IMR-90 (cell line): ENCODE measurements around the gene IRF5.

Experiments
- CEBPB ChIP-seq: IDR thresholded peaks from 2 replicates; pipeline ENCODE4 v1.6.1; 2012; ENCODE audit warnings: low read depth, low read length, improper control_type of control experiment
- FOS ChIP-seq: fragments of 150-350 bp; IDR thresholded peaks from 2 replicates; pipeline ENCODE4 v1.6.1; 2016; ENCODE audit warnings: low read depth, low read length
- MAFK ChIP-seq: IDR thresholded peaks from 2 replicates; pipeline ENCODE4 v1.6.1; 2012; ENCODE audit warnings: low read depth, low read length, improper control_type of control experiment
- MAZ ChIP-seq: IDR thresholded peaks from 2 replicates; pipeline ENCODE4 v1.6.1; 2012; ENCODE audit warnings: low read depth, mild to moderate bottlenecking, low read length, improper control_type of control experiment, moderate library complexity, borderline replicate concordance
- POLR2A ChIP-seq: IDR thresholded peaks from 2 replicates; pipeline ENCODE4 v1.6.1; 2012; ENCODE audit warnings: mild to moderate bottlenecking, low read depth, low read length
- RAD21 ChIP-seq: IDR thresholded peaks from 2 replicates; pipeline ENCODE4 v1.6.1; 2012; ENCODE audit warnings: low read length, improper control_type of control experiment
- RFX5 ChIP-seq: IDR thresholded peaks from 2 replicates; pipeline ENCODE4 v1.8.0; 2012; ENCODE audit warnings: low read depth, mild to moderate bottlenecking, low read length, moderate library complexity
- SMC3 ChIP-seq: fragments of 150-350 bp; IDR thresholded peaks from 2 replicates; pipeline ENCODE4 v1.6.1; 2016; ENCODE audit warnings: low read depth, mild to moderate bottlenecking, antibody characterized with exemption, low read length, moderate library complexity
- TF ChIP-seq, protein P1 (sequence below): conservative IDR thresholded peaks from 2 replicates; pipeline ENCODE4 v1.5.1; 2012; ENCODE audit warnings: mild to moderate bottlenecking, low read depth, low read length, improper control_type of control experiment

DNA sequence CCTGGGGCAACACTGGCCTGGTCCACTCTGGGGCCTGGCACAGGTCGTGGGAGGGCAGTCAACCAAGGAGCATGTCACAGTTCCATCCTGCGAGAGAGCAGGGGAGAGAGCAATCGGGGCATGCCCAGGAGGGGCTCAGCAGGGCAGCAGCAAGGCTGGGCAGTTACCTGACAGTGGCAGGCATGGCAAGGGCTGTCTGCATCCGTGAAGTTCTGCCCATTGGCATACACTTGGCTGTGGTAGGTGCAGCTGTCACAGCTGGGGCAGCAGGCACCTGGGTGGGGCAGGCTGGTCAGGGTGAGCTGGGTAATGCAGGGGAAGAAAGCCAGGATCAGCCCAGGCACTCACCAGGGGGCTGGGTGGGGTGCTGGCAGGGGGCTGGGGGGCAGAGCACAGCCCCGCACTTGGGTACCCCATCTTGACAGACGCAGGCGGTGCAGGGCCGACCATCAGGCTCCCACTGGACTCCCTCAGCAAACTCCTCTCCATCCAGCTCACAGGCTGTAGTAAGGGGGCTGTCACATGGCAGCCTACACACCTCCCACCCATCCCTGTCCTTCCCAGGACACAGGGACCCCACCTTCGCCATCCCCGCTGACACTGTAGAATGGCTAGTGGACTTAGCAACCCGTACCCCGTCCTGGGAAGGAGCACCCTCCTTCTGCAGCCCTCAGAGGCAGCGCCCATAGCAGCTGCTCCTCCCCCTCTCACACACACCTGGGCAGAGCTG is 45.0 kb upstream of the IRF5 start:
- TF ChIP-seq POLR2A (no peak), MAZ (no peak), CEBPB (no peak), SMC3 (no peak), MAFK (no peak), RFX5 (no peak), FOS (no peak), RAD21 (no peak)
- TF ChIP-seq, protein P1, sequence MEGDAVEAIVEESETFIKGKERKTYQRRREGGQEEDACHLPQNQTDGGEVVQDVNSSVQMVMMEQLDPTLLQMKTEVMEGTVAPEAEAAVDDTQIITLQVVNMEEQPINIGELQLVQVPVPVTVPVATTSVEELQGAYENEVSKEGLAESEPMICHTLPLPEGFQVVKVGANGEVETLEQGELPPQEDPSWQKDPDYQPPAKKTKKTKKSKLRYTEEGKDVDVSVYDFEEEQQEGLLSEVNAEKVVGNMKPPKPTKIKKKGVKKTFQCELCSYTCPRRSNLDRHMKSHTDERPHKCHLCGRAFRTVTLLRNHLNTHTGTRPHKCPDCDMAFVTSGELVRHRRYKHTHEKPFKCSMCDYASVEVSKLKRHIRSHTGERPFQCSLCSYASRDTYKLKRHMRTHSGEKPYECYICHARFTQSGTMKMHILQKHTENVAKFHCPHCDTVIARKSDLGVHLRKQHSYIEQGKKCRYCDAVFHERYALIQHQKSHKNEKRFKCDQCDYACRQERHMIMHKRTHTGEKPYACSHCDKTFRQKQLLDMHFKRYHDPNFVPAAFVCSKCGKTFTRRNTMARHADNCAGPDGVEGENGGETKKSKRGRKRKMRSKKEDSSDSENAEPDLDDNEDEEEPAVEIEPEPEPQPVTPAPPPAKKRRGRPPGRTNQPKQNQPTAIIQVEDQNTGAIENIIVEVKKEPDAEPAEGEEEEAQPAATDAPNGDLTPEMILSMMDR, result no peak
